ENCODE measurements around the gene HIF3A.

HIF3A gene

DNA sequence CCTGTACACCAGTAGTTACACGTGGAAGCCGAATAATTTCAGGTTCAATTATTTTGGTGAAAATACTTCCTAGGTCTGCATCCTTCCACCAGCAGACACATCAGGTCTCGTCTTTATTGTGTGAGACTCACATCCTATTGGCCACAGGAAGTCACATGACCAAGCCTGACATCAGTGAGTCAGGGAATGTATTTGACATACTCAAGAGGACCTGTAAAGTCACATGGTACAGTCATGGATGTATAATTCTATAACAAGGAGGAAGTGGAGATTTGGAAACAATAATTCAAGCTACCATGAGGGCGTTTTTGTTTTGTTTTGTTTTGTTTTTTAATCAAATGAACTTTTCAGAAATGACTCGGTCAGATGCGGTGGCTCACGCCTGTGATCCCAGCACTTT is 9.3 kb upstream of the HIF3A start:
- no peaks in the 10 kb centered on the region for H3K36me3 ChIP-seq (ENCODE audit: insufficient read depth, low read length)
- no peaks in the 10 kb centered on the region for H3K9me3 ChIP-seq (ENCODE audit: low read depth, low read length)
- no peak for DNase-seq (ENCODE audit: low read depth, low spot score)
- H3K4me3 ChIP-seq, result no peak overlapping the region
- H3K9ac ChIP-seq (ENCODE audit: insufficient read length), result no peak overlapping the region
- no peak overlapping the region for H3K27ac ChIP-seq
- TF ChIP-seq POLR2AphosphoS5 (IDR thresholded peaks at IDR 0.05; ENCODE audit: borderline replicate concordance, low read depth, low read length) (no peak), FOXP2 (optimal IDR thresholded peaks at IDR 0.05; ENCODE audit: control extremely low read depth, extremely low read length, insufficient read depth) (no peak), EZH2 (IDR thresholded peaks at IDR 0.05) (no peak)

DNA sequence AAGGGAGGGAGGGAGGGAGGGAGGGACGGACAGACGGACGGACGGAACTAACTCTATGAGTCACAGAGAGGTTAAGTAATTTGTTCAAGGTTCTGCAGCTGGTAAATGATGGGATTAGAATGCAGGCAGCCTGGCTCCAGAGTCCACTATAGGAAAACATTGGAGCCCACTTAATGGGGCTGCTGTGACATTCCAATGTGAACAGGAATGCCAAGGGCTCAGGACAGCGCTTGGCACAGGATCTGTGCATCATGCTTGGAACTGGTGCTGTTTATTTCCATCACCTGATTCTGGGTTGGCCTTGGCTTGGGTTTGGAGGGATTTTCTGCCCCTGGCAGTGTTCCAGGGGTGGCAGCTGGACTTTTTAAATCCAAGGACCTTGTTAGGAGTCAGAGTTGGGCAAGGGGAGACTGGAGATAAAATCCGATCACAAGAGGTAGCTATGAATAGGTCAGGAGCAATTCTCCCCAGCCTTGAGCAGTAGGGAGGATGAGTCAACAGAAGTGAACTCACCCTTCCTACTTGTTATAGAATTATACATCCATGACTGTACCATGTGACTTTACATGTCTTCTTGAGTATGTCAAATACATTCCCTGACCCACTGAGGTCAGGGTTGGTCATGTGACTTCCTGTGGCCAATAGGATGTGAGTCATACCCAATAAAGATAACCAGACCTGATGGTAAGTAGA is 7.8 kb upstream of the HIF3A start:
- TF ChIP-seq POLR2AphosphoS5 (IDR thresholded peaks at IDR 0.05; ENCODE audit: borderline replicate concordance, low read depth, low read length), result no peak
- TF ChIP-seq EZH2 (IDR thresholded peaks at IDR 0.05), result no peak
- no peak for TF ChIP-seq FOXP2 (optimal IDR thresholded peaks at IDR 0.05; ENCODE audit: control extremely low read depth, extremely low read length, insufficient read depth)
- Histone ChIP-seq H3K4me3 (no peak overlapping the region), H3K9ac (ENCODE audit: insufficient read length) (no peak overlapping the region), H3K36me3 (ENCODE audit: insufficient read depth, low read length) (no peaks in the 10 kb centered on the region), H3K27ac (no peak overlapping the region), H3K9me3 (ENCODE audit: low read depth, low read length) (no peaks in the 10 kb centered on the region)
- DNase-seq (ENCODE audit: low read depth, low spot score), result no peak

DNA sequence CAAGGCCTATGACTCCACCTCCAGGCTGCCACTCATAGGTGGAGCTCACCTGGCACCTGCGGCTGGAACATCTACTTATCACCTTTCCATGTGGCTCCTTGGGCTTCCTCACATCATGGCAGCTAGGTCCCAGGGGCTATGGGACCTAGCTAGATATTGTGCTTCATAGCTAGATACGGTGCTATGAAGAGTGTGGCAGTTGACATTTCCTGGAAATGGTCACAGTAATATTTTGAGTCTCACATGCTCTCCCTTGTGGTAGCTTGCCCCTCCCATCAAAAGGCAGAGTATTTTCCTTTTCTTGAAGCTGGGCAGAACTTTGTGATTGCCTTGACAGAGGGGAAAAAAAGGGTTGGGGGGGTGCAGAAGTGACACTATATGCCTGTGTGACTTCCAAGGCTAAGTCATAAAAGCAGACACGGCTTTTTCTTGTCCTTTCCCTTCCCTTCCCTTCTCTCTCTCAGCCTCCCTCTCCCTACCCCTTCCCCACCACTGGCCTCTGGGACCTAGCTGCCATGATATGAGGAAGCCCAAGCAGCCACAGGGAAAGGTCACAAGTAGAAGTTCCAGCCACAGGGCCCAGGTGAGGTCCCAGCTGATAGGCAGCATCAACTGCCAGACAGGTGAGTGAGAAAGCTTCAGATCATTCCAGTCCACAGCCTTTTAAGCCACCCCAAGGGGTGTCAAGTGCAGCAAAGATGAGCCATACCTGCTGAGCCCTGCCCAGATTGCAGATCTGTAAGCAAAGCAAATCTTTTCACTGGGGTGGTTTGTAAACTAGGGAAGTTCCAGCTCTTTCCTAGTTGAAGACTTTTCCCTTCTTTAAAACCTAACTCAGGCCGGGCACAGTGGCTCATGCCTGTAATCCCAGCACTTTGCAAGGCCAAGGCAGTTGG is 6.9 kb upstream of the HIF3A start:
- Histone ChIP-seq H3K27ac (no peak overlapping the region), H3K9me3 (ENCODE audit: low read depth, low read length) (no peaks in the 10 kb centered on the region), H3K36me3 (ENCODE audit: insufficient read depth, low read length) (no peaks in the 10 kb centered on the region), H3K4me3 (no peak overlapping the region), H3K9ac (ENCODE audit: insufficient read length) (no peak overlapping the region)
- DNase-seq (ENCODE audit: low read depth, low spot score), result no peak
- TF ChIP-seq FOXP2 (optimal IDR thresholded peaks at IDR 0.05; ENCODE audit: control extremely low read depth, extremely low read length, insufficient read depth) (no peak), EZH2 (IDR thresholded peaks at IDR 0.05) (no peak), POLR2AphosphoS5 (IDR thresholded peaks at IDR 0.05; ENCODE audit: borderline replicate concordance, low read depth, low read length) (no peak)

DNA sequence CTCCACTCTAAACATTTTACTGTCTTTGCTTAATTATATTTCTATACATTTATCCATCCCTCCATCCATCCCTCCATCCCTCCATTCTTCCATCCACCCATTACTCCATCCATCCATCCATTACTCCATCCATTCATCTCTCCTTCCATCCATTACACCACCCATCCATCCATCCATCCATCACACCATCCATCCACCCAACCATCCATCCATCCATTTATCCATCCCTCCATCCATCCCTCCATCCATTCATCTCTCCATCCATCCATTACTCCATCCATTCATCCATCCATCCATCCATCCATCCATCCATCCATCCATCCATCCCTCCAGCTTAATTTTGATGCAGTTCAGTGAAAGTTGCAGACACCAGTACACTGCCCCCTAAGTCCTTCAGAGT is 5.0 kb upstream of the HIF3A start:
- no peak for TF ChIP-seq EZH2 (IDR thresholded peaks at IDR 0.05)
- TF ChIP-seq POLR2AphosphoS5 (IDR thresholded peaks at IDR 0.05; ENCODE audit: borderline replicate concordance, low read depth, low read length), result no peak
- no peak for TF ChIP-seq FOXP2 (optimal IDR thresholded peaks at IDR 0.05; ENCODE audit: control extremely low read depth, extremely low read length, insufficient read depth)
- no peak overlapping the region for H3K4me3 ChIP-seq

DNA sequence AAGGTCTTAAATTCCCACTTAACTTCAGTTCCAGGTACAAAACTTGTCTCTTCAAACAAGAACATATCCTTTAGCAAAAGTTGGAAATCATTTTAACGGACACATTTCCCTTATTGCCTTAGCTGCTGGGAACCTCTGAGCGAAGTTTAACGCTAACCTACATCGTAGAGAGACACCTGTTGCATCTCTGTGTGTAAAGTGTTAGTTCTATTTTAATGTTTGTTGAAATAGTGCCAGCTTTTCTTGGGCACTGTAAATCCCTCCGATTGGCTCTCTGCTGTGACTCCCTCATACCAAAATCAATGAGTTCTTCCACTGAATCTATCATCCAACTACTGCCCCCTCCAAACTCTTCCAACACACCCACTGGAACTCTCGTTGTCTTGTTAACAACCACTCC is 2.3 kb upstream of the HIF3A start:
- H3K27ac ChIP-seq, result no peak overlapping the region
- DNase-seq (ENCODE audit: low read depth, low spot score), result no peak
- TF ChIP-seq FOXP2 (optimal IDR thresholded peaks at IDR 0.05; ENCODE audit: control extremely low read depth, extremely low read length, insufficient read depth) (no peak), EZH2 (IDR thresholded peaks at IDR 0.05) (no peak), POLR2AphosphoS5 (IDR thresholded peaks at IDR 0.05; ENCODE audit: borderline replicate concordance, low read depth, low read length) (no peak)
- H3K4me3 ChIP-seq, result no peak overlapping the region
- H3K36me3 ChIP-seq (ENCODE audit: insufficient read depth, low read length), result no peaks in the 10 kb centered on the region
- H3K9me3 ChIP-seq (ENCODE audit: low read depth, low read length), result no peaks in the 10 kb centered on the region
- H3K9ac ChIP-seq (ENCODE audit: insufficient read length), result no peak overlapping the region

More for the DNA sequence above, 5.0 kb upstream of the HIF3A start:
- DNase-seq (ENCODE audit: low read depth, low spot score), result no peak
- no peak overlapping the region for H3K9ac ChIP-seq (ENCODE audit: insufficient read length)
- no peak overlapping the region for H3K27ac ChIP-seq
- H3K9me3 ChIP-seq (ENCODE audit: low read depth, low read length), result no peaks in the 10 kb centered on the region
- no peaks in the 10 kb centered on the region for H3K36me3 ChIP-seq (ENCODE audit: insufficient read depth, low read length)

DNA sequence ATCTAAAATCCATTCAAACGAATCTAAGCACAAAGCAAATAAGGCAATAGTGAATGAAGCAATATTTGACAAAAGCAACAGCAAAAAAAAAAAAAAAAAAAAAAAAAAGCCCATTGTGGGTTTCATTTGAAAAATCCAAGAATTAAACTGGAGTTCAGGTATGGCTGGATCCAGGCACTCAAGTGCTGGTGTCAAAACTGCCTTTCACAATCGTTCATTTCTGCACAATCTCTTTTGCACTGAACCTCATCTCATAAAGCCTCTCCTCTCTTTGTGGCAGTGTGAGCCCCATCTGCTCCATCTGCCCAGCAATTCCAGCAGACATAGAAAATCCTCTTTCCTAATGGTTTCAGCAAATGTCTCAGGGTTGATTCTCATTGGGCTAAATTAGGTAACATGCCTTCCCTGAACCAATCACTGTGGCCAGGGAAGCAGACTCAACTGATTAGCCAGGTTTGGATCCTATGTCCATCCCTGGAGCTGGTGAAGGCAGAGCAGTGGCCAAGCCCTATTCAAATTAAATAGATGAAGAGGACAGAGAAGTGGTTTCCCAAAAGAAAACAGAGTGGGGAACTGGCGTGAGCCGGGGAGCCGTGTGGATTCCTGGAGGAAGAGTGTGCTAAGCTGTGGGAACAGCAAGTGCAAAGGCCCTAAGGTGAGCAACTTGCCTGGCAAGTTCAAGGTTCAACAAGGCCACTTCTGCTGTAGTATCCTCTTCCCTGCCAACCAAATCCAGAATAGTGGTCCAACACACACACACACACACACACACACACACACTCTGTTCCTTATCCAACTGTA is 1.2 kb upstream of the HIF3A start:
- Histone ChIP-seq H3K9ac (ENCODE audit: insufficient read length) (no peak overlapping the region), H3K4me3 (no peak overlapping the region), H3K27ac (no peak overlapping the region), H3K9me3 (ENCODE audit: low read depth, low read length) (no peaks in the 10 kb centered on the region), H3K36me3 (ENCODE audit: insufficient read depth, low read length) (no peaks in the 10 kb centered on the region)
- DNase-seq (ENCODE audit: low read depth, low spot score), result no peak
- no peak for TF ChIP-seq FOXP2 (optimal IDR thresholded peaks at IDR 0.05; ENCODE audit: control extremely low read depth, extremely low read length, insufficient read depth)
- TF ChIP-seq EZH2 (IDR thresholded peaks at IDR 0.05), result no peak
- no peak for TF ChIP-seq POLR2AphosphoS5 (IDR thresholded peaks at IDR 0.05; ENCODE audit: borderline replicate concordance, low read depth, low read length)

DNA sequence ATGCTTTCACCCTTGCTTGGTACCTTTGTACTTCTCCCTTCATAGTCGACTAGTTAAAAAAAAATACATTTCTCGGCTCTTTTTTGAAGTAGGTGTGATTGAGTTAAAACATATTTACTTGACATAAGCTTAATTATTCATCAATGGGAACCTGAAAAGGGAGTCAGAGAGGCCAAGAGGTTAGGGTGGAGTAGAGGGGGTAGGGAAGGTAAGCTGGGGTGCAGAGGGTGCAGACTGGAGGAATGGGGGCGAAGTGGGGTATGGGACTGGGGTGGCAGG is 701 bp upstream of the HIF3A start:
- DNase-seq (ENCODE audit: low read depth, low spot score), result no peak
- H3K36me3 ChIP-seq (ENCODE audit: insufficient read depth, low read length), result no peaks in the 10 kb centered on the region
- H3K27ac ChIP-seq, result no peak overlapping the region
- no peaks in the 10 kb centered on the region for H3K9me3 ChIP-seq (ENCODE audit: low read depth, low read length)
- H3K9ac ChIP-seq (ENCODE audit: insufficient read length), result no peak overlapping the region
- TF ChIP-seq EZH2 (IDR thresholded peaks at IDR 0.05), result no peak
- TF ChIP-seq POLR2AphosphoS5 (IDR thresholded peaks at IDR 0.05; ENCODE audit: borderline replicate concordance, low read depth, low read length), result no peak
- TF ChIP-seq FOXP2 (optimal IDR thresholded peaks at IDR 0.05; ENCODE audit: control extremely low read depth, extremely low read length, insufficient read depth), result no peak
- H3K4me3 ChIP-seq, result no peak overlapping the region; the same call in 1 of the 2 replicates

Measured in SK-N-MC (cell line).